ENCODE data around the gene UMODL1.

DNA sequence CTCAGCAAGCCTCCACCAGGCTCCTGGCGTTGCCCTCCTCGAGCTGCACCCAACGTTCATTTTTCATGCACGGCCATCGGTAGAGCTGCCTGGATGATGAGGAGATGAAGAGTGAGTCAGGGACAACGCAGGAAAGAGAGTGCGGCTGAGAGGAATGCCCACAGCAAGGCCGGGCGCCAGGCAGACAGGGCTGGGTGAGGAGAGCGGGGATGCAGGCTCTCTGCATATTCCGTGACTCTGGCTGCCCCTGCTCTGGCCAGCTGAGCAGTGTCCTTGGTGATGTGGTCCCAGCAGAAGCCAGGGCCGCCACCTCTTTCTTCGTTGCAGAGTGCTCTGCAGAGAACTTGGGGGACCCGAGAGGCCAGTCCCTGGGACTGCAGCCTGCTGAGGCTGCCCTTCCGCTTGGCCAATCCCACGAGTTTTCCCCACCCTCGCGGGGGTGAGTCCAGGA lies 10.8 kb downstream of the UMODL1 start:
- TF ChIP-seq, protein P1, sequence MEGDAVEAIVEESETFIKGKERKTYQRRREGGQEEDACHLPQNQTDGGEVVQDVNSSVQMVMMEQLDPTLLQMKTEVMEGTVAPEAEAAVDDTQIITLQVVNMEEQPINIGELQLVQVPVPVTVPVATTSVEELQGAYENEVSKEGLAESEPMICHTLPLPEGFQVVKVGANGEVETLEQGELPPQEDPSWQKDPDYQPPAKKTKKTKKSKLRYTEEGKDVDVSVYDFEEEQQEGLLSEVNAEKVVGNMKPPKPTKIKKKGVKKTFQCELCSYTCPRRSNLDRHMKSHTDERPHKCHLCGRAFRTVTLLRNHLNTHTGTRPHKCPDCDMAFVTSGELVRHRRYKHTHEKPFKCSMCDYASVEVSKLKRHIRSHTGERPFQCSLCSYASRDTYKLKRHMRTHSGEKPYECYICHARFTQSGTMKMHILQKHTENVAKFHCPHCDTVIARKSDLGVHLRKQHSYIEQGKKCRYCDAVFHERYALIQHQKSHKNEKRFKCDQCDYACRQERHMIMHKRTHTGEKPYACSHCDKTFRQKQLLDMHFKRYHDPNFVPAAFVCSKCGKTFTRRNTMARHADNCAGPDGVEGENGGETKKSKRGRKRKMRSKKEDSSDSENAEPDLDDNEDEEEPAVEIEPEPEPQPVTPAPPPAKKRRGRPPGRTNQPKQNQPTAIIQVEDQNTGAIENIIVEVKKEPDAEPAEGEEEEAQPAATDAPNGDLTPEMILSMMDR (IDR thresholded peaks at IDR 0.05), result no peak
- no peak for TF ChIP-seq EP300 (IDR thresholded peaks at IDR 0.05)
- TF ChIP-seq POLR2A (IDR thresholded peaks at IDR 0.05), result no peak

Measured in ovary (tissue), 3 donors.